ENCODE results near the gene HHEX.

- TF ChIP-seq EP300 (IDR thresholded peaks at IDR 0.05): no peak
- no peak for TF ChIP-seq CTCF (IDR thresholded peaks at IDR 0.05)
- TF ChIP-seq POLR2AphosphoS5 (IDR thresholded peaks at IDR 0.05): no peak
- no peak for TF ChIP-seq POLR2A (IDR thresholded peaks at IDR 0.05)
Measured at GRCh38 chr10:92732958-92733357, 43.2 kb downstream of the HHEX start.
